22Rv1 (cell line): ENCODE results near the gene RNASE9.
"Not testable (repeated sequence)": the region's sequence is repeated elsewhere in the genome, so short reads cannot be mapped to it uniquely, and the experiment has no call there.

ENCODE experiments used
- ZFX ChIP-seq: fragments of 450-650 bp; IDR thresholded peaks from 2 replicates; pipeline ENCODE4 v1.6.1; 2017; ENCODE audit warnings: antibody characterized with exemption, borderline replicate concordance
- TF ChIP-seq, protein P1 (sequence below): fragments of 450-650 bp; IDR thresholded peaks from 2 replicates; pipeline ENCODE4 v1.5.1; 2017; ENCODE audit warnings: mild to moderate bottlenecking

DNA sequence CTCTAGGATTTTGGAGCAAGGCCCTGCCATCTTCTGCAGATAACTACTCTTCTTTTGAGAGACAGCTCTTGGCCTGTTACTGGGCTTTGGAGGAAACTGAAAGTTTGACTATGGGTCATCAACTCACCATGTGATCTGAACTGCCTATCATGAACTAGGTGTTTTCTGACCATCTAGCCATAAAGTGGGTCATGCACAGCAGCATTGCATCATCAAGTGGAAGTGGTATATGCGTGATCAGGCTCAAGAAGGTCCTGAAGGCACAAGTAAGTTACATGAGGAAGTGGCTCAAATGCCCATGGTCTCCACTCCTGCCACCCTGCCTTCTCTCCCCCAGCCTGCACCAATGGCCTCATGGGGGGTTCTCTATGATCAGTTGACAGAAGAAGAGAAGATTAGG lies 9.9 kb upstream of the RNASE9 start:
- TF ChIP-seq, protein P1, sequence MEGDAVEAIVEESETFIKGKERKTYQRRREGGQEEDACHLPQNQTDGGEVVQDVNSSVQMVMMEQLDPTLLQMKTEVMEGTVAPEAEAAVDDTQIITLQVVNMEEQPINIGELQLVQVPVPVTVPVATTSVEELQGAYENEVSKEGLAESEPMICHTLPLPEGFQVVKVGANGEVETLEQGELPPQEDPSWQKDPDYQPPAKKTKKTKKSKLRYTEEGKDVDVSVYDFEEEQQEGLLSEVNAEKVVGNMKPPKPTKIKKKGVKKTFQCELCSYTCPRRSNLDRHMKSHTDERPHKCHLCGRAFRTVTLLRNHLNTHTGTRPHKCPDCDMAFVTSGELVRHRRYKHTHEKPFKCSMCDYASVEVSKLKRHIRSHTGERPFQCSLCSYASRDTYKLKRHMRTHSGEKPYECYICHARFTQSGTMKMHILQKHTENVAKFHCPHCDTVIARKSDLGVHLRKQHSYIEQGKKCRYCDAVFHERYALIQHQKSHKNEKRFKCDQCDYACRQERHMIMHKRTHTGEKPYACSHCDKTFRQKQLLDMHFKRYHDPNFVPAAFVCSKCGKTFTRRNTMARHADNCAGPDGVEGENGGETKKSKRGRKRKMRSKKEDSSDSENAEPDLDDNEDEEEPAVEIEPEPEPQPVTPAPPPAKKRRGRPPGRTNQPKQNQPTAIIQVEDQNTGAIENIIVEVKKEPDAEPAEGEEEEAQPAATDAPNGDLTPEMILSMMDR: not testable (repeated sequence)
- not testable (repeated sequence) for TF ChIP-seq ZFX
